GM18870 (cell line): Measurements from ENCODE around the gene KLHL10.

Experiments
- ATAC-seq: cut with Tn5 transposase; IDR thresholded peaks from one replicate; pipeline ENCODE4 v1.9.1; 2021; ENCODE audit warnings: moderate library complexity; ENCODE audit not compliant: unreplicated experiment

Gene KLHL10

GRCh38 chr17:41837761-41838538, at the start of gene KLHL10:
TSS of gene KLHL10 (plus strand) at chr17:41837825. CDS start at chr17:41837933, 108 bp downstream.
- no peak for ATAC-seq

- ATAC-seq = no peak
These were observed 44.5 kb upstream of the KLHL10 start for GRCh38 chr17:41792845-41793783.

- no peak for ATAC-seq
These were observed 43.7 kb upstream of the KLHL10 start for GRCh38 chr17:41793784-41794539.

- ATAC-seq = no peak
These were observed 43.1 kb upstream of the KLHL10 start for GRCh38 chr17:41794540-41794975.

GRCh38 chr17:41796121-41796895, 41.3 kb upstream of the KLHL10 start:
- no peak for ATAC-seq

GRCh38 chr17:41797377-41797776, 40.2 kb upstream of the KLHL10 start:
- ATAC-seq = no peak

GRCh38 chr17:41799366-41799765, 38.3 kb upstream of the KLHL10 start:
- ATAC-seq = no peak

- ATAC-seq = no peak
These were observed 36.8 kb upstream of the KLHL10 start for GRCh38 chr17:41800601-41801373.

- no peak for ATAC-seq
These were observed 36.0 kb upstream of the KLHL10 start for GRCh38 chr17:41801374-41802271.

- ATAC-seq = no peak
These were observed 34.3 kb upstream of the KLHL10 start for GRCh38 chr17:41803049-41804020.

GRCh38 chr17:41806685-41807445, 30.8 kb upstream of the KLHL10 start:
- ATAC-seq = no peak

- ATAC-seq = no peak
These were observed 26.7 kb upstream of the KLHL10 start for GRCh38 chr17:41810659-41811548.

- ATAC-seq = no peak
These were observed 25.9 kb upstream of the KLHL10 start, which contains the start of gene P3H4 for GRCh38 chr17:41811549-41812380. TSS of gene P3H4 (minus strand) at chr17:41811949. CDS start at chr17:41811915, 34 bp downstream.

- ATAC-seq = no peak
These were observed 25.1 kb upstream of the KLHL10 start, which contains the start of gene FKBP10 for GRCh38 chr17:41812381-41813151. TSS of gene FKBP10 (plus strand) at chr17:41813004. CDS start at chr17:41813035, 31 bp downstream.
